Astrocyte (in vitro differentiated cells and primary cell): Measurements from ENCODE around the gene CHL1.

Experiments
- EZH2 ChIP-seq: IDR thresholded peaks from 2 replicates; pipeline ENCODE4 v1.6.1; 2012; ENCODE audit warnings: mild to moderate bottlenecking, low read length, inconsistent platforms; ENCODE audit not compliant: insufficient read depth
- TF ChIP-seq, protein P1 (sequence below): IDR thresholded peaks from 2 replicates; pipeline ENCODE4 v1.5.1; 2011; ENCODE audit warnings: low read depth, mild to moderate bottlenecking, inconsistent platforms, low read length, moderate library complexity; ENCODE audit not compliant: insufficient read depth

DNA sequence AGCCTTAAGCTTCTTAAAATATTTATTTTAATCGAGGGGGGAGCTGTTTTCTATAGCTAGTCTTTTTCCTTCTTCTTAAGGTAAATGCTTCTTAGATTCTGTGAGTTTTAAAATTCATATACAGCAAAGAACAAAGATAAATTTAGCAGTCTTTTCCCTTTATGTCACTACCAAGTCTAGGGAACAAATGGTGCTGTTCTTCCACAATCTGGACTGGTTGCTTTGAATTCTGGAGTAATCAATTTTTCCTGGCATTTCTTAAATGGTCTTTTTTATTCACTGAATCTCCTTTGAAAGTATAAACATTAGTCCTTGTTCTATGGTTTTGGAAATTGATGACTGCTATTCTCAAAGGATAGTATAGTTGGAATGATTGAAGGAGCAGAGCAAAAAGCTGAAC lies 82.8 kb downstream of the CHL1 start:
- TF ChIP-seq, protein P1, sequence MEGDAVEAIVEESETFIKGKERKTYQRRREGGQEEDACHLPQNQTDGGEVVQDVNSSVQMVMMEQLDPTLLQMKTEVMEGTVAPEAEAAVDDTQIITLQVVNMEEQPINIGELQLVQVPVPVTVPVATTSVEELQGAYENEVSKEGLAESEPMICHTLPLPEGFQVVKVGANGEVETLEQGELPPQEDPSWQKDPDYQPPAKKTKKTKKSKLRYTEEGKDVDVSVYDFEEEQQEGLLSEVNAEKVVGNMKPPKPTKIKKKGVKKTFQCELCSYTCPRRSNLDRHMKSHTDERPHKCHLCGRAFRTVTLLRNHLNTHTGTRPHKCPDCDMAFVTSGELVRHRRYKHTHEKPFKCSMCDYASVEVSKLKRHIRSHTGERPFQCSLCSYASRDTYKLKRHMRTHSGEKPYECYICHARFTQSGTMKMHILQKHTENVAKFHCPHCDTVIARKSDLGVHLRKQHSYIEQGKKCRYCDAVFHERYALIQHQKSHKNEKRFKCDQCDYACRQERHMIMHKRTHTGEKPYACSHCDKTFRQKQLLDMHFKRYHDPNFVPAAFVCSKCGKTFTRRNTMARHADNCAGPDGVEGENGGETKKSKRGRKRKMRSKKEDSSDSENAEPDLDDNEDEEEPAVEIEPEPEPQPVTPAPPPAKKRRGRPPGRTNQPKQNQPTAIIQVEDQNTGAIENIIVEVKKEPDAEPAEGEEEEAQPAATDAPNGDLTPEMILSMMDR = no peak
- TF ChIP-seq EZH2 = no peak
